ENCODE measurements around the gene KLRF2. TPM values are rescaled to one million over a fixed set of nuclear protein-coding genes. Genes with fewer than 3 reads are reported as not detected.
"Not testable (repeated sequence)": the region's sequence is repeated elsewhere in the genome, so short reads cannot be mapped to it uniquely, and the experiment has no call there.

The KLRF2 gene
- total RNA-seq, 1 experiment from 2014 or later = not detected

GRCh38 chr12:9872162-9872561 is 9.1 kb upstream of the KLRF2 start:
- Histone ChIP-seq H3K4me3 (no peak overlapping the region), H3K27me3 (no peaks in the 10 kb centered on the region), H3K36me3 (no peaks in the 10 kb centered on the region), H3K9me3 (no peaks in the 10 kb centered on the region)
- DNase-seq = no peak

- Histone ChIP-seq H3K27me3 (no peaks in the 10 kb centered on the region), H3K4me3 (no peak overlapping the region), H3K36me3 (no peaks in the 10 kb centered on the region), H3K9me3 (no peaks in the 10 kb centered on the region)
- no peak for DNase-seq
These were observed 8.5 kb upstream of the KLRF2 start for GRCh38 chr12:9872742-9873141.

GRCh38 chr12:9876120-9876519 is 5.2 kb upstream of the KLRF2 start:
- H3K9me3 ChIP-seq, H3K4me3 ChIP-seq, H3K27me3 ChIP-seq: not testable (repeated sequence)

GRCh38 chr12:9880532-9881078 is 684 bp upstream of the KLRF2 start:
- no peak overlapping the region for H3K4me3 ChIP-seq
- H3K27me3 ChIP-seq = no peaks in the 10 kb centered on the region
- H3K9me3 ChIP-seq = no peaks in the 10 kb centered on the region
- no peak for DNase-seq
- H3K36me3 ChIP-seq = no peaks in the 10 kb centered on the region

More at GRCh38 chr12:9876120-9876519, 5.2 kb upstream of the KLRF2 start:
- not testable (repeated sequence) for DNase-seq, H3K36me3 ChIP-seq

GRCh38 chr12:9881988-9882387 is 699 bp downstream of the KLRF2 start:
- no peak overlapping the region for H3K4me3 ChIP-seq
- no peak for DNase-seq
- H3K36me3 ChIP-seq = no peaks in the 10 kb centered on the region
- no peaks in the 10 kb centered on the region for H3K27me3 ChIP-seq
- no peaks in the 10 kb centered on the region for H3K9me3 ChIP-seq

GRCh38 chr12:9883175-9883574 is 1.9 kb downstream of the KLRF2 start:
- Histone ChIP-seq H3K36me3 (no peaks in the 10 kb centered on the region), H3K27me3 (no peaks in the 10 kb centered on the region), H3K9me3 (no peaks in the 10 kb centered on the region), H3K4me3 (no peak overlapping the region)
- no peak for DNase-seq

- Histone ChIP-seq H3K4me3 (no peak overlapping the region), H3K9me3 (no peaks in the 10 kb centered on the region), H3K36me3 (no peaks in the 10 kb centered on the region), H3K27me3 (no peaks in the 10 kb centered on the region)
- DNase-seq = no peak
These were observed 7.5 kb downstream of the KLRF2 start for GRCh38 chr12:9888665-9889273.

GRCh38 chr12:9895215-9895971 is 14.1 kb downstream of the KLRF2 start:
- Histone ChIP-seq H3K27me3 (no peaks in the 10 kb centered on the region), H3K4me3 (no peak overlapping the region), H3K9me3 (no peaks in the 10 kb centered on the region), H3K36me3 (no peaks in the 10 kb centered on the region)
- DNase-seq = no peak

- Histone ChIP-seq H3K4me3 (no peak overlapping the region), H3K9me3 (no peaks in the 10 kb centered on the region; the same call in 1 of the 2 replicates), H3K36me3 (no peaks in the 10 kb centered on the region), H3K27me3 (no peaks in the 10 kb centered on the region)
- DNase-seq = no peak
These were observed 16.2 kb downstream of the KLRF2 start for GRCh38 chr12:9897535-9897934.

GRCh38 chr12:9899209-9899608 is 17.9 kb downstream of the KLRF2 start:
- Histone ChIP-seq H3K36me3 (no peaks in the 10 kb centered on the region), H3K9me3 (no peaks in the 10 kb centered on the region; the same call in 1 of the 2 replicates), H3K27me3 (no peaks in the 10 kb centered on the region), H3K4me3 (no peak overlapping the region)
- no peak for DNase-seq

GRCh38 chr12:9900930-9901329 is 19.6 kb downstream of the KLRF2 start:
- Histone ChIP-seq H3K36me3 (no peaks in the 10 kb centered on the region), H3K9me3 (no peaks in the 10 kb centered on the region; the same call in 1 of the 2 replicates), H3K4me3 (no peak overlapping the region), H3K27me3 (no peaks in the 10 kb centered on the region)
- DNase-seq = no peak

- Histone ChIP-seq H3K9me3 (no peaks in the 10 kb centered on the region; the same call in 1 of the 2 replicates), H3K36me3 (no peaks in the 10 kb centered on the region), H3K27me3 (no peaks in the 10 kb centered on the region), H3K4me3 (no peak overlapping the region)
- no peak for DNase-seq
These were observed 21.4 kb downstream of the KLRF2 start for GRCh38 chr12:9902539-9903228.

GRCh38 chr12:9906873-9907272 is 25.6 kb downstream of the KLRF2 start:
- H3K27me3 ChIP-seq = no peaks in the 10 kb centered on the region
- DNase-seq = no peak
- H3K36me3 ChIP-seq = no peaks in the 10 kb centered on the region
- H3K4me3 ChIP-seq = no peak overlapping the region
- peaks cover 11% of the 10 kb centered on the region for H3K9me3 ChIP-seq

- Histone ChIP-seq H3K4me3 (no peak overlapping the region), H3K36me3 (no peaks in the 10 kb centered on the region), H3K9me3 (peaks cover 11% of the 10 kb centered on the region), H3K27me3 (no peaks in the 10 kb centered on the region)
- DNase-seq = no peak
These were observed 26.5 kb downstream of the KLRF2 start for GRCh38 chr12:9907769-9908168.

GRCh38 chr12:9908350-9908749 is 27.1 kb downstream of the KLRF2 start:
- no peaks in the 10 kb centered on the region for H3K36me3 ChIP-seq
- no peak overlapping the region for H3K4me3 ChIP-seq
- H3K9me3 ChIP-seq = peaks cover 11% of the 10 kb centered on the region
- DNase-seq = no peak
- H3K27me3 ChIP-seq = no peaks in the 10 kb centered on the region

- DNase-seq = no peak
- Histone ChIP-seq H3K36me3 (no peaks in the 10 kb centered on the region), H3K27me3 (no peaks in the 10 kb centered on the region), H3K4me3 (no peak overlapping the region), H3K9me3 (peaks cover 11% of the 10 kb centered on the region)
These were observed 28.4 kb downstream of the KLRF2 start for GRCh38 chr12:9909724-9910123.

- DNase-seq = no peak
- Histone ChIP-seq H3K4me3 (no peak overlapping the region), H3K9me3 (peaks cover 11% of the 10 kb centered on the region), H3K36me3 (no peaks in the 10 kb centered on the region), H3K27me3 (no peaks in the 10 kb centered on the region)
These were observed 29.6 kb downstream of the KLRF2 start for GRCh38 chr12:9910716-9911421.

Measured in MG63 (cell line).